Prostate gland (tissue), 2 donors: Measurements from ENCODE around the gene LMNA.

Experiments
- POLR2A ChIP-seq: fragments of 450-650 bp; IDR thresholded peaks from one replicate; pipeline ENCODE4 v1.6.1; 2016; ENCODE audit warnings: antibody characterized with exemption, mild to moderate bottlenecking
- TF ChIP-seq, protein P1 (sequence below), 4 experiments: fragments of 200-600 bp in 2 of 4; fragments of 450-650 bp in 2 of 4; sonication (generic) in 2 of 4; IDR thresholded peaks; 1 replicate in 3 of 4; 2 replicates in 1 of 4; pipeline ENCODE4 v1.5.1; 2016 to 2019; ENCODE audit warnings: antibody characterized with exemption in 4 of 4, mild to moderate bottlenecking in 2 of 4, moderate library complexity in 2 of 4

- no peak for TF ChIP-seq POLR2A
- TF ChIP-seq, protein P1, sequence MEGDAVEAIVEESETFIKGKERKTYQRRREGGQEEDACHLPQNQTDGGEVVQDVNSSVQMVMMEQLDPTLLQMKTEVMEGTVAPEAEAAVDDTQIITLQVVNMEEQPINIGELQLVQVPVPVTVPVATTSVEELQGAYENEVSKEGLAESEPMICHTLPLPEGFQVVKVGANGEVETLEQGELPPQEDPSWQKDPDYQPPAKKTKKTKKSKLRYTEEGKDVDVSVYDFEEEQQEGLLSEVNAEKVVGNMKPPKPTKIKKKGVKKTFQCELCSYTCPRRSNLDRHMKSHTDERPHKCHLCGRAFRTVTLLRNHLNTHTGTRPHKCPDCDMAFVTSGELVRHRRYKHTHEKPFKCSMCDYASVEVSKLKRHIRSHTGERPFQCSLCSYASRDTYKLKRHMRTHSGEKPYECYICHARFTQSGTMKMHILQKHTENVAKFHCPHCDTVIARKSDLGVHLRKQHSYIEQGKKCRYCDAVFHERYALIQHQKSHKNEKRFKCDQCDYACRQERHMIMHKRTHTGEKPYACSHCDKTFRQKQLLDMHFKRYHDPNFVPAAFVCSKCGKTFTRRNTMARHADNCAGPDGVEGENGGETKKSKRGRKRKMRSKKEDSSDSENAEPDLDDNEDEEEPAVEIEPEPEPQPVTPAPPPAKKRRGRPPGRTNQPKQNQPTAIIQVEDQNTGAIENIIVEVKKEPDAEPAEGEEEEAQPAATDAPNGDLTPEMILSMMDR (IDR thresholded peaks at IDR 0.05), result no peak
Measured at GRCh38 chr1:156149374-156150332, 35.1 kb downstream of the LMNA start.
